ENCODE data around the gene SLC22A1.

DNA sequence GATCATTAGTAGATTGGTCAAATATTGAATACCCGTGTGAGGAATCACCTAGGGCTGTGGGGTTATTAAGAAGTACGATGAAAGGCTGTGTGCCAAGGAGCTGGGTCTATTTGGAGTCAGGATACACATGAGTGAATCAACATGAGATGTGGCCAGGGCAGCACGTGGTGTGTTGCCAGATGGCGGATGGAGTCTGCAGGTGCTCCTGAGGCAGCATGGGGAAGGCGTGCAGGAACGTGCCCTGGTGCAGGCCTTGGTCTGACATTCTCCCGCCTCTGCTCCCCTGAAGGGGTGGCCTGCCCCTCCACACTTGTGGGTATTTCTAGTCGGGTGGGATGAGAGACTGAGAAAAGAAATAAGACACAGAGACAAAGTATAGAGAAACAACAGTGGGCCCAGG is 39.0 kb upstream of the SLC22A1 start:
- TF ChIP-seq, protein P1, sequence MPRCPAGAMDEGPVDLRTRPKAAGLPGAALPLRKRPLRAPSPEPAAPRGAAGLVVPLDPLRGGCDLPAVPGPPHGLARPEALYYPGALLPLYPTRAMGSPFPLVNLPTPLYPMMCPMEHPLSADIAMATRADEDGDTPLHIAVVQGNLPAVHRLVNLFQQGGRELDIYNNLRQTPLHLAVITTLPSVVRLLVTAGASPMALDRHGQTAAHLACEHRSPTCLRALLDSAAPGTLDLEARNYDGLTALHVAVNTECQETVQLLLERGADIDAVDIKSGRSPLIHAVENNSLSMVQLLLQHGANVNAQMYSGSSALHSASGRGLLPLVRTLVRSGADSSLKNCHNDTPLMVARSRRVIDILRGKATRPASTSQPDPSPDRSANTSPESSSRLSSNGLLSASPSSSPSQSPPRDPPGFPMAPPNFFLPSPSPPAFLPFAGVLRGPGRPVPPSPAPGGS (IDR thresholded peaks at IDR 0.05): no peak
- TF ChIP-seq, protein P2, sequence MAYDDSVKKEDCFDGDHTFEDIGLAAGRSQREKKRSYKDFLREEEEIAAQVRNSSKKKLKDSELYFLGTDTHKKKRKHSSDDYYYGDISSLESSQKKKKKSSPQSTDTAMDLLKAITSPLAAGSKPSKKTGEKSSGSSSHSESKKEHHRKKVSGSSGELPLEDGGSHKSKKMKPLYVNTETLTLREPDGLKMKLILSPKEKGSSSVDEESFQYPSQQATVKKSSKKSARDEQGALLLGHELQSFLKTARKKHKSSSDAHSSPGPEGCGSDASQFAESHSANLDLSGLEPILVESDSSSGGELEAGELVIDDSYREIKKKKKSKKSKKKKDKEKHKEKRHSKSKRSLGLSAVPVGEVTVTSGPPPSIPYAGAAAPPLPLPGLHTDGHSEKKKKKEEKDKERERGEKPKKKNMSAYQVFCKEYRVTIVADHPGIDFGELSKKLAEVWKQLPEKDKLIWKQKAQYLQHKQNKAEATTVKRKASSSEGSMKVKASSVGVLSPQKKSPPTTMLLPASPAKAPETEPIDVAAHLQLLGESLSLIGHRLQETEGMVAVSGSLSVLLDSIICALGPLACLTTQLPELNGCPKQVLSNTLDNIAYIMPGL (CRISPR knock-in tag; IDR thresholded peaks at IDR 0.05; ENCODE audit: borderline replicate concordance): no peak
- TF ChIP-seq, protein P3, sequence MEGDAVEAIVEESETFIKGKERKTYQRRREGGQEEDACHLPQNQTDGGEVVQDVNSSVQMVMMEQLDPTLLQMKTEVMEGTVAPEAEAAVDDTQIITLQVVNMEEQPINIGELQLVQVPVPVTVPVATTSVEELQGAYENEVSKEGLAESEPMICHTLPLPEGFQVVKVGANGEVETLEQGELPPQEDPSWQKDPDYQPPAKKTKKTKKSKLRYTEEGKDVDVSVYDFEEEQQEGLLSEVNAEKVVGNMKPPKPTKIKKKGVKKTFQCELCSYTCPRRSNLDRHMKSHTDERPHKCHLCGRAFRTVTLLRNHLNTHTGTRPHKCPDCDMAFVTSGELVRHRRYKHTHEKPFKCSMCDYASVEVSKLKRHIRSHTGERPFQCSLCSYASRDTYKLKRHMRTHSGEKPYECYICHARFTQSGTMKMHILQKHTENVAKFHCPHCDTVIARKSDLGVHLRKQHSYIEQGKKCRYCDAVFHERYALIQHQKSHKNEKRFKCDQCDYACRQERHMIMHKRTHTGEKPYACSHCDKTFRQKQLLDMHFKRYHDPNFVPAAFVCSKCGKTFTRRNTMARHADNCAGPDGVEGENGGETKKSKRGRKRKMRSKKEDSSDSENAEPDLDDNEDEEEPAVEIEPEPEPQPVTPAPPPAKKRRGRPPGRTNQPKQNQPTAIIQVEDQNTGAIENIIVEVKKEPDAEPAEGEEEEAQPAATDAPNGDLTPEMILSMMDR (IDR thresholded peaks at IDR 0.05): no peak

Measured in A549 (cell line).